CD4-positive, alpha-beta T cell treated with Interleukin-17A for 1 hour (primary cell): ENCODE results near the gene CDKN1C.
"Not testable (repeated sequence)": the region's sequence is repeated elsewhere in the genome, so short reads cannot be mapped to it uniquely, and the experiment has no call there.

Experiments used
- DNase-seq: peaks from one replicate; pipeline ENCODE4 v3.0.0-alpha.2; 2020

CDKN1C gene

GRCh38 chr11:2922655-2923054 is 37.1 kb upstream of the CDKN1C start:
- no peak for DNase-seq

GRCh38 chr11:2921742-2922493 is 36.3 kb upstream of the CDKN1C start:
- no peak for DNase-seq

- DNase-seq: no peak
Measured at GRCh38 chr11:2921261-2921660, 35.7 kb upstream of the CDKN1C start.

GRCh38 chr11:2920343-2920742 is 34.8 kb upstream of the CDKN1C start:
- no peak for DNase-seq

- DNase-seq: no peak
Measured at GRCh38 chr11:2919837-2920236, 34.3 kb upstream of the CDKN1C start.

GRCh38 chr11:2919188-2919587 is 33.6 kb upstream of the CDKN1C start:
- no peak for DNase-seq

- no peak for DNase-seq
Measured at GRCh38 chr11:2917842-2918490, 32.4 kb upstream of the CDKN1C start.

GRCh38 chr11:2916892-2917645 is 31.5 kb upstream of the CDKN1C start:
- no peak for DNase-seq

GRCh38 chr11:2916114-2916891 is 30.7 kb upstream of the CDKN1C start:
- DNase-seq: no peak

GRCh38 chr11:2915473-2915872 is 29.9 kb upstream of the CDKN1C start:
- DNase-seq: no peak

GRCh38 chr11:2914455-2915195 is 29.1 kb upstream of the CDKN1C start:
- no peak for DNase-seq

- DNase-seq: no peak
Measured at GRCh38 chr11:2913776-2914175, 28.2 kb upstream of the CDKN1C start.

GRCh38 chr11:2913019-2913431 is 27.4 kb upstream of the CDKN1C start:
- DNase-seq: no peak

GRCh38 chr11:2912498-2912897 is 26.9 kb upstream of the CDKN1C start:
- no peak for DNase-seq

- DNase-seq: no peak
Measured at GRCh38 chr11:2911785-2912391, 26.3 kb upstream of the CDKN1C start.

GRCh38 chr11:2911088-2911784 is 25.7 kb upstream of the CDKN1C start:
- no peak for DNase-seq

GRCh38 chr11:2910401-2910955 is 24.9 kb upstream of the CDKN1C start:
- no peak for DNase-seq

GRCh38 chr11:2909133-2909902 is 23.7 kb upstream of the CDKN1C start:
- DNase-seq: no peak

- no peak for DNase-seq
Measured at GRCh38 chr11:2908130-2908529, 22.6 kb upstream of the CDKN1C start.

- DNase-seq: not testable (repeated sequence)
Measured at GRCh38 chr11:2905299-2905698, 19.7 kb upstream of the CDKN1C start.
